Liver (tissue), 3 donors: ENCODE data around the gene MMD2.

Experiments
- JUND ChIP-seq, 2 donors: IDR thresholded peaks; 2 replicates each; pipeline ENCODE4 v1.6.1; 2016; ENCODE audit warnings: antibody characterized with exemption in 2 of 2
- RXRA ChIP-seq, 2 donors: IDR thresholded peaks; 2 replicates each; pipeline ENCODE4 v1.6.1; 2017 to 2018; ENCODE audit warnings: antibody characterized with exemption in 2 of 2, mild to moderate bottlenecking in 1 of 2
- TAF1 ChIP-seq: conservative IDR thresholded peaks from 2 replicates; pipeline ENCODE4 v1.6.1; 2016; ENCODE audit warnings: antibody characterized with exemption, mild to moderate bottlenecking
- YY1 ChIP-seq: IDR thresholded peaks from 2 replicates; pipeline ENCODE4 v1.6.1; 2016; ENCODE audit warnings: antibody characterized with exemption, mild to moderate bottlenecking
- TF ChIP-seq, protein P1 (sequence below): IDR thresholded peaks from 2 replicates; pipeline ENCODE4 v1.6.1; 2016; ENCODE audit warnings: antibody characterized with exemption
- TF ChIP-seq, protein P2 (sequence below): fragments of 150-350 bp; IDR thresholded peaks from 2 replicates; pipeline ENCODE4 v1.5.1; 2017; ENCODE audit warnings: improper control_type of control experiment, low read depth, low read length; ENCODE audit not compliant: missing input control
- TF ChIP-seq, protein P3 (sequence below): IDR thresholded peaks from 2 replicates; pipeline ENCODE4 v1.6.1; 2016; ENCODE audit warnings: antibody characterized with exemption, mild to moderate bottlenecking
- donor health status: healthy.
- donor health status: healthy.

DNA sequence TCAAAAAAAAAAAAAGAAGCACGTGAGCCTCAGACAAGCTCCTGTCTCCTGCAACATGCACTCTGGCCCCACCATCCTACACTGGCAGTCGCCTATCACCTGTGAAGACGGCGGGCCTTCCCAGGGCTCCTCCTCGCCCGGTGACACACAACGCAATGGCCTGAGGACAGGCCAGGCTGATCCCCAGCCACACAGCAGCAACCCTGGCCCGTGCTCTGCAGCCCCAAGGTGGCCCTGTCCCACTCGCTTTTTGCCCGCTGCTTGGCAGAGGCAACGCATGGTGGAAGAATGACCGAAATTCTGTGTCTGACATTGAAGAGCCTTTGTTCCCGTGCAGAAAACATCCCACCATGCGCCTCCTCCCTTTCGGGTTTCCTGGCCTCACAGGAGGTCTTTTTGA, 83.6 kb downstream of the MMD2 start:
- TF ChIP-seq, protein P1, sequence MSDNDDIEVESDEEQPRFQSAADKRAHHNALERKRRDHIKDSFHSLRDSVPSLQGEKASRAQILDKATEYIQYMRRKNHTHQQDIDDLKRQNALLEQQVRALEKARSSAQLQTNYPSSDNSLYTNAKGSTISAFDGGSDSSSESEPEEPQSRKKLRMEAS = no peak
- TF ChIP-seq RXRA (IDR thresholded peaks at IDR 0.05) = no peak
- TF ChIP-seq, protein P2, sequence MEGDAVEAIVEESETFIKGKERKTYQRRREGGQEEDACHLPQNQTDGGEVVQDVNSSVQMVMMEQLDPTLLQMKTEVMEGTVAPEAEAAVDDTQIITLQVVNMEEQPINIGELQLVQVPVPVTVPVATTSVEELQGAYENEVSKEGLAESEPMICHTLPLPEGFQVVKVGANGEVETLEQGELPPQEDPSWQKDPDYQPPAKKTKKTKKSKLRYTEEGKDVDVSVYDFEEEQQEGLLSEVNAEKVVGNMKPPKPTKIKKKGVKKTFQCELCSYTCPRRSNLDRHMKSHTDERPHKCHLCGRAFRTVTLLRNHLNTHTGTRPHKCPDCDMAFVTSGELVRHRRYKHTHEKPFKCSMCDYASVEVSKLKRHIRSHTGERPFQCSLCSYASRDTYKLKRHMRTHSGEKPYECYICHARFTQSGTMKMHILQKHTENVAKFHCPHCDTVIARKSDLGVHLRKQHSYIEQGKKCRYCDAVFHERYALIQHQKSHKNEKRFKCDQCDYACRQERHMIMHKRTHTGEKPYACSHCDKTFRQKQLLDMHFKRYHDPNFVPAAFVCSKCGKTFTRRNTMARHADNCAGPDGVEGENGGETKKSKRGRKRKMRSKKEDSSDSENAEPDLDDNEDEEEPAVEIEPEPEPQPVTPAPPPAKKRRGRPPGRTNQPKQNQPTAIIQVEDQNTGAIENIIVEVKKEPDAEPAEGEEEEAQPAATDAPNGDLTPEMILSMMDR = no peak
- no peak for TF ChIP-seq JUND (IDR thresholded peaks at IDR 0.05)
- no peak for TF ChIP-seq TAF1
- TF ChIP-seq, protein P3, sequence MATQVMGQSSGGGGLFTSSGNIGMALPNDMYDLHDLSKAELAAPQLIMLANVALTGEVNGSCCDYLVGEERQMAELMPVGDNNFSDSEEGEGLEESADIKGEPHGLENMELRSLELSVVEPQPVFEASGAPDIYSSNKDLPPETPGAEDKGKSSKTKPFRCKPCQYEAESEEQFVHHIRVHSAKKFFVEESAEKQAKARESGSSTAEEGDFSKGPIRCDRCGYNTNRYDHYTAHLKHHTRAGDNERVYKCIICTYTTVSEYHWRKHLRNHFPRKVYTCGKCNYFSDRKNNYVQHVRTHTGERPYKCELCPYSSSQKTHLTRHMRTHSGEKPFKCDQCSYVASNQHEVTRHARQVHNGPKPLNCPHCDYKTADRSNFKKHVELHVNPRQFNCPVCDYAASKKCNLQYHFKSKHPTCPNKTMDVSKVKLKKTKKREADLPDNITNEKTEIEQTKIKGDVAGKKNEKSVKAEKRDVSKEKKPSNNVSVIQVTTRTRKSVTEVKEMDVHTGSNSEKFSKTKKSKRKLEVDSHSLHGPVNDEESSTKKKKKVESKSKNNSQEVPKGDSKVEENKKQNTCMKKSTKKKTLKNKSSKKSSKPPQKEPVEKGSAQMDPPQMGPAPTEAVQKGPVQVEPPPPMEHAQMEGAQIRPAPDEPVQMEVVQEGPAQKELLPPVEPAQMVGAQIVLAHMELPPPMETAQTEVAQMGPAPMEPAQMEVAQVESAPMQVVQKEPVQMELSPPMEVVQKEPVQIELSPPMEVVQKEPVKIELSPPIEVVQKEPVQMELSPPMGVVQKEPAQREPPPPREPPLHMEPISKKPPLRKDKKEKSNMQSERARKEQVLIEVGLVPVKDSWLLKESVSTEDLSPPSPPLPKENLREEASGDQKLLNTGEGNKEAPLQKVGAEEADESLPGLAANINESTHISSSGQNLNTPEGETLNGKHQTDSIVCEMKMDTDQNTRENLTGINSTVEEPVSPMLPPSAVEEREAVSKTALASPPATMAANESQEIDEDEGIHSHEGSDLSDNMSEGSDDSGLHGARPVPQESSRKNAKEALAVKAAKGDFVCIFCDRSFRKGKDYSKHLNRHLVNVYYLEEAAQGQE = no peak
- TF ChIP-seq YY1 = no peak
